GM20000 (cell line): ENCODE data around the gene ZNF474.

Experiments used
- DNase-seq: peaks from one replicate; pipeline ENCODE4 v3.0.0; 2012; ENCODE audit warnings: low spot score
- CTCF ChIP-seq: IDR thresholded peaks from 2 replicates; pipeline ENCODE4 v1.5.1; 2012; ENCODE audit warnings: mild to moderate bottlenecking, control low read depth; ENCODE audit errors: extremely low read depth, missing control alignments

The ZNF474 gene

GRCh38 chr5:122118356-122118948 is 10.9 kb upstream of the ZNF474 start:
- no peak for TF ChIP-seq CTCF

GRCh38 chr5:122119205-122119604 is 10.1 kb upstream of the ZNF474 start:
- TF ChIP-seq CTCF: no peak
- no peak for DNase-seq

More at GRCh38 chr5:122118356-122118948, 10.9 kb upstream of the ZNF474 start:
- DNase-seq: no peak

- TF ChIP-seq CTCF: no peak
- DNase-seq: no peak
Measured at GRCh38 chr5:122120493-122120892, 8.9 kb upstream of the ZNF474 start.

GRCh38 chr5:122120957-122121356 is 8.4 kb upstream of the ZNF474 start:
- DNase-seq: no peak
- TF ChIP-seq CTCF: no peak

- TF ChIP-seq CTCF: no peak
- DNase-seq: no peak
Measured at GRCh38 chr5:122121479-122122465, 7.6 kb upstream of the ZNF474 start.

- TF ChIP-seq CTCF: no peak
- DNase-seq: no peak
Measured at GRCh38 chr5:122124766-122125165, 4.6 kb upstream of the ZNF474 start.

GRCh38 chr5:122126177-122126755 is 3.1 kb upstream of the ZNF474 start:
- no peak for TF ChIP-seq CTCF

More at GRCh38 chr5:122126177-122126755, 3.1 kb upstream of the ZNF474 start:
- DNase-seq: no peak
